ENCODE results near the gene NRARP. TPM values are rescaled to one million over a fixed set of nuclear protein-coding genes. Genes with fewer than 3 reads are reported as not detected.

Gene NRARP
- total and polyA plus RNA-seq, 2 donors from 2014 or later = 1.7 to 4.7 TPM

DNA sequence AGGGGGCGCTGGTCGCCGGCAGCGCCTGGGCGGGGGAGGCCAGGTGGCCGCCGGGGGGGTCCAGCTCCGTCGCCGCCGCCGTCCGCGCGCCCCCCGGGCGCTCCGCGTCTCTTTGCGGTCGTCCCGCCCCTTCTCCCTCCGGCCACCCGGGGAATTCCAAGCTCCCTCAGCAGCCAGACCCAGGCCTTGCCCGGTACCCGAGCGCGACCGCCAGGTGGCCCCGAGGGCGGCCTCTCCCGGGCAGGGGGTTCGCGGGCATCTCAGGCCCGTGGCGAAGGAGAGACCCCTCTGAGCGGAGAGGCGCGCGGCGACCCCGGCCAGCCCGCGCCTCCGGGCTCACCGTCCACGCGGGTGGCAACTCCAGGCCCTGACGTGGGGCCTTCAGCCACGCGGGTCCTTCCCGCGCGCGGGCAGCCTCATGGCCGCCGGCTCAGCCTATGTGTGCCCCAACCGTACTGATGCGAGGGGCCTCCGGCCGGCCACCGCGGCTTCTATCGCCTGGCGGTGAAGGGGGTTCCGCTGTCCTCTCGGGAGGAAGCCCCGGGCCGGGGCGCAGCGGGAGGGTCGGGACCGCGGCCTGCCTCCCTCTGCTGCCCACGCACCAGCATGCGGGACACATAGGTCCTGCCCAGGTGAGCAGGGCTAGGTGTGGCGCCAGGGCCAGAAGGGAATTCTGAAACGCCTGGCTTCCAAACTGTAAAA, 529 bp upstream of the NRARP start:
- no peak for FAIRE-seq
- peak overlapping the region in 2 of 3 donors; percentile 51 to 54 for H3K9ac ChIP-seq (ENCODE audit: low read length in 3 of 3)
- peak in 4 of 5 donors; percentile 76 to 93 (median 90) for DNase-seq
- H3K27me3 ChIP-seq (ENCODE audit: control insufficient read depth, insufficient read depth, low read length) = no peaks in the 10 kb centered on the region
- H3K4me1 ChIP-seq (ENCODE audit: control insufficient read depth in 2 of 3, insufficient read depth in 2 of 3, low read depth in 1 of 3, low read length in 3 of 3) = peaks cover 0 to 23% (median 11%) of the 10 kb centered on the region in 3 donors
- no peaks in the 10 kb centered on the region for H3K9me3 ChIP-seq (ENCODE audit: control insufficient read depth in 2 of 3, insufficient read depth in 1 of 3, low read length in 3 of 3)
- intact Hi-C loops (cut with DNase I) = no loop called here
- H3K36me3 ChIP-seq (ENCODE audit: control insufficient read depth in 2 of 3, insufficient read depth in 3 of 3, low read length in 3 of 3) = no peaks in the 10 kb centered on the region
- H3K27ac ChIP-seq (ENCODE audit: low read depth in 2 of 2, low read length in 2 of 2) = peak overlapping the region; percentile 51 to 60
- peak overlapping the region in 1 of 3 donors; percentile 7 for H3K4me3 ChIP-seq (ENCODE audit: low read length in 3 of 3)
- TF ChIP-seq, protein P1, sequence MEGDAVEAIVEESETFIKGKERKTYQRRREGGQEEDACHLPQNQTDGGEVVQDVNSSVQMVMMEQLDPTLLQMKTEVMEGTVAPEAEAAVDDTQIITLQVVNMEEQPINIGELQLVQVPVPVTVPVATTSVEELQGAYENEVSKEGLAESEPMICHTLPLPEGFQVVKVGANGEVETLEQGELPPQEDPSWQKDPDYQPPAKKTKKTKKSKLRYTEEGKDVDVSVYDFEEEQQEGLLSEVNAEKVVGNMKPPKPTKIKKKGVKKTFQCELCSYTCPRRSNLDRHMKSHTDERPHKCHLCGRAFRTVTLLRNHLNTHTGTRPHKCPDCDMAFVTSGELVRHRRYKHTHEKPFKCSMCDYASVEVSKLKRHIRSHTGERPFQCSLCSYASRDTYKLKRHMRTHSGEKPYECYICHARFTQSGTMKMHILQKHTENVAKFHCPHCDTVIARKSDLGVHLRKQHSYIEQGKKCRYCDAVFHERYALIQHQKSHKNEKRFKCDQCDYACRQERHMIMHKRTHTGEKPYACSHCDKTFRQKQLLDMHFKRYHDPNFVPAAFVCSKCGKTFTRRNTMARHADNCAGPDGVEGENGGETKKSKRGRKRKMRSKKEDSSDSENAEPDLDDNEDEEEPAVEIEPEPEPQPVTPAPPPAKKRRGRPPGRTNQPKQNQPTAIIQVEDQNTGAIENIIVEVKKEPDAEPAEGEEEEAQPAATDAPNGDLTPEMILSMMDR (IDR thresholded peaks at IDR 0.05; ENCODE audit: borderline replicate concordance, extremely low read depth, insufficient read depth) = peak; percentile 45

DNA sequence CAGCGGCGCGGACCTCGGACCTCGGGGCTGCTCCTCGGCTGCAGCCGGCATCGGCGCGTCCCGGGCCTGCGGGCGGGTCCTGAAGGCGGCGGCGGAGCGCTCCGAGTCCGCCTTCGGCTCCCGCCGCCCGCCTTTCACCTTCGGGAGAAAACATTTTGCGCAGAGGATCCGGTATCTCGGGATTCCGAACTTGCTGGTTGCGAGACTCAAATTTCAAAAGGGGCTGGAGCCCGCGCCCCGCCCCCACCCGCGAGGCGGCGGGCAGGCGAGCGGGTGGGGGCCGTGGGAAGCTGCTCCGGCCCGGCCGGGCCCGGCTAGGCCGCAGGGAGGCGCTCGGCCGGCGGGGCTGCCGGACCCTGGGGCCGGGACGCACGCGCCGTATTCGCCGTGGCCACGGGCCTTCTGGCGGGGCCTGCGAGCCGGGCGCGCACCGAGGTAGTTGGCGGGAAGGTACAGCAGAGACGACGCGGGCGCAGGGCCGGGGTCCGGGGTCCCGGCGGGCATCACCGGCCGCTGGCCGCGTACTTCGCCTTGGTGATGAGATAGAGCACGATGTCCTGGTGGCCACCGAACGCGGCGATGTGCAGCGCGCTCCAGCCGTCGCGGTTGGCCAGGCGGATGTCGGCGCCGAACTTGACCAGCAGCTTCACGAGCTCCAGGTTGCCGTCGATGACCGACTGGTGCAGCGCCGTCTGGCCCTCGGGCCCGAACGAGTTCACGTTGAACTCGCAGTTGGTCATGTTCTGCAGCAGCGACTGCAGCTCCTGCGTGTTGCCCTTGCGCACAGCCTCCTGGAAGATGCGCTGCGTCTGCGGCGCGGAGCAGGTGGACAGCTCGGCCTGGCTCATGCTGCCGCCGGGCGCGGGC, 757 bp downstream of the NRARP start:
- intact Hi-C loops (cut with DNase I) = no loop called here
- Histone ChIP-seq H3K27ac (ENCODE audit: low read depth in 2 of 2, low read length in 2 of 2) (peak overlapping the region; percentile 47 to 51), H3K27me3 (ENCODE audit: control insufficient read depth, insufficient read depth, low read length) (no peaks in the 10 kb centered on the region), H3K9ac (ENCODE audit: low read length in 3 of 3) (peak overlapping the region in 2 of 3 donors; percentile 26 to 77), H3K4me3 (ENCODE audit: low read length in 3 of 3) (peak overlapping the region; percentile 60 to 66 (median 62)), H3K4me1 (ENCODE audit: control insufficient read depth in 2 of 3, insufficient read depth in 2 of 3, low read depth in 1 of 3, low read length in 3 of 3) (peaks cover 0 to 20% (median 8%) of the 10 kb centered on the region in 3 donors), H3K9me3 (ENCODE audit: control insufficient read depth in 2 of 3, insufficient read depth in 1 of 3, low read length in 3 of 3) (no peaks in the 10 kb centered on the region), H3K36me3 (ENCODE audit: control insufficient read depth in 2 of 3, insufficient read depth in 3 of 3, low read length in 3 of 3) (no peaks in the 10 kb centered on the region)
- FAIRE-seq = no peak
- peak; percentile 75 to 86 (median 84) for DNase-seq
- TF ChIP-seq, protein P1 (IDR thresholded peaks at IDR 0.05; ENCODE audit: borderline replicate concordance, extremely low read depth, insufficient read depth) = no peak

DNA sequence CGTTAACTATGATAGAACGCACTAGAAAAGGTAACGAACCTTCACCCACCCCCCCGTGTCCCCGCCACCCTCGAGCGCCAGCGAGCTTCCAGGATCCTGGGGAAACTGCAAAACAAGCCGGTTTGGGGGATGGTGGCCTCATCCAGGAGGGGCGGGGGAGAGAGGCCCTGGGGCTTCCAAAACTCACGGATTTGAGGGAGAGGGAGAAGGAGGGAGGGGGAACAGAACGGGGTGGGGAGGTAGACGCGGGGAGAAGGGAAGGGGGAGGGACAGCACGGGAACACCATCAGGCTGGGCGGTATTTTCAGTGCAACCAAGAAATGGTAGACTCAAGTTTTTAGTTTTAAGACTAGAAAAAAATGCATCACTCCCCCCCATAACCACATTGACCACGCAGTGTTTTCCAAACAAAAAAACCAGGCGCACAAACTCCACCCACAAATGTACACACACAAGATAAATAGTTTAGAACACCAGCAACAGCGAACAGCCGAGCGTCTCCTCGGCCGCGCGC, 1.4 kb downstream of the NRARP start:
- Histone ChIP-seq H3K9ac (ENCODE audit: low read length in 3 of 3) (peak overlapping the region in 2 of 3 donors; percentile 42 to 77), H3K27me3 (ENCODE audit: control insufficient read depth, insufficient read depth, low read length) (no peaks in the 10 kb centered on the region), H3K4me1 (ENCODE audit: control insufficient read depth in 2 of 3, insufficient read depth in 2 of 3, low read depth in 1 of 3, low read length in 3 of 3) (peaks cover 0 to 18% (median 4%) of the 10 kb centered on the region in 3 donors), H3K36me3 (ENCODE audit: control insufficient read depth in 2 of 3, insufficient read depth in 3 of 3, low read length in 3 of 3) (no peaks in the 10 kb centered on the region), H3K27ac (ENCODE audit: low read depth in 2 of 2, low read length in 2 of 2) (peak overlapping the region; percentile 32 to 37), H3K4me3 (ENCODE audit: low read length in 3 of 3) (peak overlapping the region; percentile 56 to 66 (median 62)), H3K9me3 (ENCODE audit: control insufficient read depth in 2 of 3, insufficient read depth in 1 of 3, low read length in 3 of 3) (no peaks in the 10 kb centered on the region)
- TF ChIP-seq, protein P1 (IDR thresholded peaks at IDR 0.05; ENCODE audit: borderline replicate concordance, extremely low read depth, insufficient read depth) = no peak
- no peak for FAIRE-seq
- intact Hi-C loops (cut with DNase I) = no loop called here
- peak in 4 of 5 donors; percentile 64 to 82 (median 72) for DNase-seq

All from kidney (tissue), 14 donors.